Cardiac muscle cell (in vitro differentiated cells and primary cell): ENCODE data around the gene COG5. TPM values are rescaled to one million over a fixed set of nuclear protein-coding genes. Genes with fewer than 3 reads are reported as not detected.

Experiments used
- DNase-seq, 2 donors: peaks; one replicate each; pipeline versions ENCODE4 v3.0.0 to v3.0.0-alpha.2; 2010 to 2017; ENCODE audit warnings: low read depth in 1 of 2, low spot score in 1 of 2
- H3K27ac ChIP-seq: fragments of 200-600 bp; sonication (generic); 2 replicates; pipeline ENCODE4 v1.5.1; 2016
- H3K27me3 ChIP-seq: fragments of 200-600 bp; sonication (generic); 2 replicates; pipeline ENCODE4 v1.6.0; 2016; ENCODE audit warnings: control low read depth
- H3K36me3 ChIP-seq: fragments of 200-600 bp; sonication (generic); 2 replicates; pipeline ENCODE4 v1.5.1; 2016; ENCODE audit warnings: control low read depth
- H3K4me1 ChIP-seq: fragments of 200-600 bp; sonication (generic); 2 replicates; pipeline ENCODE4 v1.8.1; 2017; ENCODE audit warnings: low read depth, mild to moderate bottlenecking, mixed run types
- H3K4me3 ChIP-seq: fragments of 200-600 bp; sonication (generic); 2 replicates; pipeline ENCODE4 v1.5.1; 2016; ENCODE audit warnings: mild to moderate bottlenecking
- H3K9me3 ChIP-seq: fragments of 200-600 bp; sonication (generic); 2 replicates; pipeline ENCODE4 v1.5.1; 2017; ENCODE audit warnings: low read depth, mild to moderate bottlenecking, control low read depth
- CTCF ChIP-seq: IDR thresholded peaks from 2 replicates; pipeline ENCODE4 v1.5.1; 2012; ENCODE audit warnings: low read depth, mild to moderate bottlenecking, low read length
- polyA plus RNA-seq: library from polyadenylated mRNA; unstranded; fragments of >200 nt; fragmentation: Nextera tagmentation; extraction: Ambion mirVana; gene quantifications from 2 replicates; pipeline ENCODE4 v1.2.1, GENCODE V29; 2016
- total RNA-seq: library from RNA; depleted of rRNA; stranded (reverse); fragments of >200 nt; gene quantifications from 2 replicates; pipeline ENCODE4 v1.2.3, GENCODE V29; 2016

The COG5 gene
- total and polyA plus RNA-seq, 2 experiments from 2014 or later, result 20.4 to 63.1 TPM

DNA sequence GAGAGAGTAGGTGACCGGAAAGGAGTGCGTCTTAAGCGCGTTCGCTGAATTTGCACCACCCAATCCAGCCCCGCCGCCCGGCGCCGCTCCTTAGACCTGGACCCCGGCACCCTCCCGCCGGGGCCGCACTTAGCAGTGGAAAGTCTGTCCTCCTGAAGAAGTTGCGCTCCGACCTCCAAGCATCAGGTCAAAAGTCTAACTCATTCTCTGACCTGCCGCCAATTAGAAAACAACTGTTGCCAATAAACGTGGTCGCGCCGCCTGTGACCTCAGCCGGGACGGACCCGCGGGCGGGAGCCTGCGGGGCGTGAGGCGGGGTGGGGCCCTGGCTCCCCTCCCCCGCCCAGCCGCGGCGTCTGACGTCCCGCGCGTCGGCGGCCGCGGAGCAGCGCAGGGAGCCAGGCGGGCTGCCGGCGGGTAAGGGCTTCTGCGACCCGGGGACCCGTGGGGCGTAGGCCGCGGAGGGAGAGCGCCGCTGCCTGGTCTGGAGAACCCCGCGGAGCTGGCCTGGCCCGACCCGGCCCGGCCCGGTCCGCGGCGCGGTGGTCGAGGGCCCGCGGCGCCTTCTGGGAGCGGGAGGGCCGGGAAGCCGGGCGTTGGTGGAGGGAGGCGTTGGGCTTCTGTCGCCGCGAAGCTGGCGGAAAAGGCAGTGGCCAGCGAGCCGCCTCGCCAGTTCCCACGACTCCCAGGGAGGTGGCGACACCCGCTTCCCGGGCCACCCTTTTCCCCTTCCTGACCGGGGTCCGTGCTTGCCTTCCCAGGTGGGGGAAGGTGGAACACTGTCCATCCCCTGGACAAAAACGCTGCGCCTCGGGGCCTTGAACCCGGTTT lies 16.4 kb upstream of the COG5 start, which contains the start of gene BCAP29:
Gene BCAP29, plus strand, starts transcription at position 362 of the 831 bp plus-strand sequence. CDS start 527 bp downstream, outside the sequence.
- H3K36me3 ChIP-seq, result peaks cover 21% of the 10 kb centered on the region
- TF ChIP-seq CTCF, result peak; percentile 9
- peak; percentile 70 to 87 for DNase-seq
- H3K4me3 ChIP-seq, result peak within 1 kb of the TSS; percentile 67
- H3K9me3 ChIP-seq, result no peaks in the 10 kb centered on the region
- H3K27me3 ChIP-seq, result no peaks in the 10 kb centered on the region
- H3K27ac ChIP-seq, result peak within 1 kb of the TSS; percentile 93
- H3K4me1 ChIP-seq, result peaks cover 10% of the 10 kb centered on the region

- H3K4me1 ChIP-seq, result peaks cover 10% of the 10 kb centered on the region
- peak overlapping the region; percentile 93 for H3K27ac ChIP-seq
- H3K9me3 ChIP-seq, result no peaks in the 10 kb centered on the region
- H3K36me3 ChIP-seq, result peaks cover 20% of the 10 kb centered on the region
- no peaks in the 10 kb centered on the region for H3K27me3 ChIP-seq
- peak overlapping the region; percentile 67 for H3K4me3 ChIP-seq
- no peak for TF ChIP-seq CTCF
- DNase-seq, result no peak
These were observed 15.8 kb upstream of the COG5 start for GRCh38 chr7:107579554-107579884.

DNA sequence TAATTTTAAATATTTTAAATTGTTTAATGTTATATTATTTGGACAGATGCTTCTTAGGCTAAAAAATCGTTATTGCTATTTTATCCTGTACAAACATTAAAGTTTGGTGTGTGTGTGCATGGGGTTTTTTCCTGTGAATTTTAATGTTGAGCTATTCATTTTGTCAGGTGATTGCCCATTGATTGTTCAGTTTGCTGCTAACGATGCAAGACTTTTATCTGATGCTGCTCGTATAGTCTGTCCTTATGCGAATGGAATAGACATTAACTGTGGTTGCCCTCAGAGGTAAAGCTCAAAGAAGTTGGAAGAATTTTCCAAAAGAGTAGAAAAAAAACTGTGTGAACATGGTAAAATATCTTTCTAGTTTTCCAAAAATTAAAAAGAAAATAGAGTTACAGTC lies 9.8 kb upstream of the COG5 start:
- TF ChIP-seq CTCF, result no peak
- H3K27me3 ChIP-seq, result no peaks in the 10 kb centered on the region
- peaks cover 28% of the 10 kb centered on the region for H3K36me3 ChIP-seq
- no peak overlapping the region for H3K27ac ChIP-seq
- no peaks in the 10 kb centered on the region for H3K9me3 ChIP-seq
- no peak overlapping the region for H3K4me3 ChIP-seq
- no peak for DNase-seq
- no peaks in the 10 kb centered on the region for H3K4me1 ChIP-seq

DNA sequence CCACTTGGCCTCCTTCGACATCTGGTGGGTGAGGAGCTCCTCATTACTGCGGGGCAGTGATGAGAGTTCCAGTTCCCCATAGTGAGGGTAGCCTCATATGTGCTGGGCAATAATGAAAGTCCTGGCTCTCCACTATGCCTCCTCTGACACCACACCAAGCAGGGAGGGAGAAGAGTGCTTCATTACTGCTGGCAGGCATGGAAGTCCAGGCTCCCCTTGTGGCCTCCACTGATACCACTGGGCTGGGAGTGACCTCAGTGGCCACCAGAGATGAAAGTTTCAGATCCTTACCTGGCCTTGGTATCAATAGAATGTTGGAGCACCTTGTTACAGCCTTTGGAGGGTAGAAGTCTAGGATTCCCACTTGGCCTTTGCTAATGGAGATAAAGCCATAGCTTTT lies 6.6 kb upstream of the COG5 start:
- H3K36me3 ChIP-seq, result peaks cover 19% of the 10 kb centered on the region

DNA sequence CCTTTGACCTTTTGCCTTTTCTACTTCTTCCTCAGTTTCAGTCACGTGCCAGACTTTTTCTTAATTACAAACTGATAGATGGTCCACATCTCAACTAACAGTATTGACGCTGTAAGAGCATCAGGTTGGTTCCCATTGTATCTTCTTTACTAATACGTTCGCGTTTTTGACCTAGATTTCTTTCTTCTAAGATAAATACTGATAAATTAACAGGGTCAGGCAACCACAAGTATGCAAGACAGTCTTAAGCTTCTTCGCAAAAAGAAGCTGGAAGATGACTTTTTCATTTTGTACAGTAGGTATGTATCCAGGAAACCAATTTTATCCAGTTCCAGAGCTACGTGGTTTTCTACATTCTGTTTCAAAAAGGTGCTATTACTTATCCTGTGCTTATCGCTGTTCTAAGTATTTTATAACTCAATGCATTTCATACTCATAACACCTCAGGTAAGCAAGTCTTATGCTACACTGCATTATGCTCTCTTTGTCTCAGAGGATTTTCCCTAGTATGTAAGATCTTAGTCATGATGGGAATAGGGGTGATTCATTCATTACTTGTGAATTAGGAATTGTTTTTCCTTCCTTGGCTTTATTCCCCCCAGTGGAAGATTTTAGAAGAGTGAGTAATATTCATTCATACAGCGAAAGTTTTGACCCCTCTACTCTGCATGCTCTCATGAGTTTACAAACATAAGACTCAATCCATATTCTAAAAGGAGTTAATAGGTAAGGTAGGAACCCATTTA lies 1.0 kb upstream of the COG5 start:
- peak in 1 of 2 donors; percentile 62 for DNase-seq
- H3K9me3 ChIP-seq, result no peaks in the 10 kb centered on the region
- H3K4me1 ChIP-seq, result peaks cover 8% of the 10 kb centered on the region
- H3K27ac ChIP-seq, result peak overlapping the region; percentile 96
- TF ChIP-seq CTCF, result no peak
- no peaks in the 10 kb centered on the region for H3K27me3 ChIP-seq
- no peaks in the 10 kb centered on the region for H3K36me3 ChIP-seq
- peak overlapping the region; percentile 78 for H3K4me3 ChIP-seq

More for the DNA sequence above, 6.6 kb upstream of the COG5 start:
- H3K4me3 ChIP-seq, result no peak overlapping the region
- no peak overlapping the region for H3K27ac ChIP-seq
- no peaks in the 10 kb centered on the region for H3K27me3 ChIP-seq
- no peaks in the 10 kb centered on the region for H3K4me1 ChIP-seq
- DNase-seq, result no peak
- no peaks in the 10 kb centered on the region for H3K9me3 ChIP-seq
- TF ChIP-seq CTCF, result no peak
